Embryonic facial prominence (tissue), 1 donor: ENCODE results near the gene CAST.
"Not testable (repeated sequence)": the region's sequence is repeated elsewhere in the genome, so short reads cannot be mapped to it uniquely, and the experiment has no call there.

ENCODE experiments used
- DNase-seq: peaks from one replicate; pipeline ENCODE4 v3.0.0-alpha.2; 2016; ENCODE audit errors: extremely low spot score

Gene CAST

DNA sequence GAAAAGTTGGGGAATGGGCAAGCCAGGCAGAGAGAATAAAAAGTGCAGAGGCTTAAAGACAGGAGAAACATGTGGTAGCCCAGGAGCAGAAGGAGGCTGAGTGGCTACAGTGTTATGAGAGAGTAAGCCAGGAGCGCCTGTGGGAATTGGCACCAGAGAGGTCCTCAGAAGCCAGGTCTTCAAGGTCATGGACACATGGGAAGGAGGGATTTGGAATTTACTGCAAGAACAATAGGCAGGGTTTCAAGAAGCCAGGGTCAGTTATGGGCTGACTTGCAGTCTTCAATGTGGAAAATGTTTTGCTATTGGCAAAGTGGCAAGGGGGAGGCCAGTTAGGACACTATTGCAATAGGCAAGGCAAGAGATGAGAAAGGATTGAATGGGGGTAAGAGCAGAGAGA, 116.2 kb downstream of the CAST start:
- DNase-seq = no peak

DNA sequence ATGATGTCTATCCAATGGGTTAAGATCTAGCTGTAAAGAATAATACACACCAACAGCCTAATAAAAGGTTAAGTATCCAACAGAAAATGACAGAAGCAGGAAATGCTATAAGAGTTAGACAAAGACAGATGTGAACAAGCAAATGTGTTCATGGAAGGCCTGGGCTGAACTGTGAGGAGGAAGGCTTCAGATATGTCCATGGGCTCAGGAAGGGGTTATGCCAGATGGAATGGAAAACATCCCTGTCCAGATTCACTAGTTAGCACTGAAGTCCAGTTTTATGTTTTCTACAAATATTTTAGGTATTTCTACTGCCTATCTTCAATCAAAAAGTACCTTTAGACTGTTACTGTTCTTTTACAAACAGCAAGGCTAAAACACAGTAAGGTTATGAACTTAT, 118.5 kb downstream of the CAST start:
- no peak for DNase-seq

DNA sequence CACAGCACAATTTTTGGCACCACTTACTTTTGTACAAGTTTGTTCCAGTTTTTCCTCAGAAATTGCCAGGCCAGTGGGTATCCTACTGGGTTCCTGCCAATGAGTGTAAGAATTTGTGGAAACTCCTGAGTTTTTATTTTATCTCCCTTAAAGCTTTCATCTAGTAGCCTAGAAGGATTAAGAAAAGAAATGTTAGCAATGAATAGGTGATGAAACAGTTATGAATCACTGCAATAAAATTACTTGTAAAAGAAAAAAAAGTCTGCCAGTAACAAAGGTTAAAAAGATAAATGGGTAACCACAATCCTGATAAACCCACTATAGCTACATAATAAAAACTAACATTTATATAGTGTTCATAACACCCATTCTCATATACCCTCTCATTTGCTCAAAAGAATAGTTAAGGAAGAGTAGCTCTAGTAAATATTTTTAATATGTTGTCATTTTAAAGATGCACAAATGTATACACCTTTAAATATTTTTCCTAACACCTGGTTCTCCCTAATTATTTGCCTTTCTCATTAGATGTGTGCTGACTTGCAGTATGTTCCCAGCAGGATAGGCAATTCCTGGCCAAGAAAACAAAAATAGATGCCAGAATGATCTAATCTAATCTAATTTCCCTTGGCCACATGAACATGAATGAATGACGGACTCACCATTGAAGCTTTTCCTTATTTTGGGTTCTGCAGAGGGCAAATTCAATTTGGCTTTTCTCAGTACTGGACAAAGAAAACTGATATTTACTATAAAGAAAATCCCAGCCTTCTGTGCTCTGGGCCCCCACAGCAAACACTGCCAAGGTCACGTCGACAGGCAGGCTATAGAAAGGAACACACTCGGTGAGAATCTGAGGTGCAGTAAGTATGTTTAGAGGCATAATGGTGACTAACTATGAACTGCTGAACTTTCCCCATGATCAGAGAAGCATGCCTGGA, 119.1 kb downstream of the CAST start:
- no peak for DNase-seq

DNA sequence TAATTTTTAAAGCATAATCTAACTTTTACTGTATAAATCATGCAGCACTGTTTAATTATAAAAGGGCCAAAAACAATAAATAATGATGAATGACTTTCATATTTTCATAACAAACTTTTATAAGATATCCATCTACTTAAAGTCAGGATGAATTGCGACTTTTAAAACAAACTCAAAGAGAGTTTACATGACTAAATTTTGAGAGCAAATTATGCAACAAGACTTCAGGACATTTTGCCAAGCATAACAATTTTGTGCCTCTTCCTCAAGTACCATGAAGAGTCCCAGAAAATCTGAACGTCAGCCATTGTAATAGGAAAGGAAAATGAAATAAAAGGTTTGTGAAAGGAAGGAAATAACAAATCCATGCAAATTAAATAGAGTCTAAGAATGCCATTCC, 121.2 kb downstream of the CAST start:
- DNase-seq = no peak

DNA sequence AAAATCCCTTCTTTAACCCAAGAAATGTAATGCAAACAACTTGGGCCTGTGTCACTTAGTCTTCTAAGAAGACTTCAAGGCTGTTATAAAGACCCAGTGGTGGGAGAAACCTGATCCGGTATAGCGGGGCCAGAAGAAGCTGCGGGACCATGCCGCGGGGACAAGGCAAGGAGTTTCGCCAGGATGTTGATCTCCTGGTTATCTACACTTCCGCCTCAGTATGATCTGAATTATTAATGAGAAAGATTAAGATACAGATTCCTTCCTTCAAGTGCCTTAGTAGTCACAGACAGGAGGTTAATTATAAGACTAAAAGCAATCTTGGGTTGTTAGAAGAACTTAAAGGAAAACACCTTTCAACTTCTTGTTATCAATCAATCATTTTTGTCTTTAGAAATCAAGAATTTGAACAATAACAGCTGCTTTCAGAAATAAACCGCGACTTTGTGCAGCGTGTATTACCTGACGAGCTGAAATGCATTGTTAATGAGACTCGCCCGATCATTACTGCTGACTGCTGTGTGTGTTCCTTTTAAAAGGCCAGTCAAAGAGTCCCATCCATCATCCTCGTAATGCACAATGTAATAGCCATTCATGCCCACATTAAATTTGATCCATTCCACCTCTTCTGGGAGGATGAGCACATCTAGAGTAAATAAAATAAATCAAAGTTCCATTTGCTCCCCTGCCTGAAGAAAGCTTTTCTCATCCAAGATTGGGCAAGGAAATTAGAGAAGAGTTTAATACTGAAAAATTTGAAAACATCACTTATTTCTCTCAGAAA, 123.3 kb downstream of the CAST start:
- DNase-seq = no peak

DNA sequence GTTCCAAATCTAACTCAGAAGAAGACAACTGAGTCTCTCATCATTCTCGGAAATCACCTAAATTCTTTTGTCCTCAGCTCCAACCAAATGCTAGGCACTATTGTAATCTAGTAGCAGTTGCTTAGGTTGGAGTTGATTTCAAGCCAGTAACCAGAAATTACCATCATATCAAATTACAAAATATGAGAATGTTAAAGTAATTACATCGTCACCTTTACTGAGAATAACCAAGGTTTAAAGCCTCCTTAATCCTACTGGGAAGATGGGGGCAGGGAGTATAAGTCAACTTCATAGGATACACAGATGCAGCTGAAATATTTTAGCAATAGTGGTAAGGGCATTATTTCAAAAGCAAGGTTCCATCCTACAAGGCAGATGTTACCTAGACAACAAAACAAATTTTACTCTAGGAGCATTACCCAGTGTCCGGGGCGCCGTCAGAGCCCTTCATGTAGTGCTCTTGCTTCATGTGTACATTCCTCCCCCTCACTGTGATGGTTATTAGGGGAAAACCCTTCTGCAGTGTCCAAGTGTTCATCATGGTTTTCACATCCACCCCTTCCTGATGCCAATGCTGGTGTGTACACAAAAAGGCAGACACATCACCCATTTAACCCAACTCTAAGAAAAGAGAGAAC, 126.1 kb downstream of the CAST start:
- no peak for DNase-seq

DNA sequence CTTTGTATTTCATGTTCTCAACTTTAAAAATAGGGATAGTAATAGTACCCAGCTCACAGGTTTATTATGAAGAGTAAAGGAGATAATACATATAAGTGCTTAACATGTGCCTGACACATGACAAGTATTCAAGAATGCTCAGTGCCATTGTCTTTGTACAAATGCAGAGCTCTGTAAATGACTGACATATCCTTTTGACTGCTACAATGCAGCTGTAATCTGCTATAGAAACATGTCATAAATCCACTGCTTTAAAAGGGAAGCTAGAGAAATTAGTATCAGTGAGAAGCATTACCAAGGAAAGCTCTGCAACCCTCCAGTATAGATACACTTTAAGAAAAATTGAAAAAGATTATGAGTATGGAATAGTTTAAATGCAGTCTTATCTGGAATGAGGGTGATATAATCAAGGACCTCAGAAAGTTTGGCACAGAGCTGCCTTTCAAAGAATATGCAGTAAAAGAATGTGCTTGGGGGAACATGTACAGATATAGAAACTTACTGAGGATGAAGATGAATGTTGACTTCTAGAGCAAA, 127.7 kb downstream of the CAST start:
- DNase-seq = no peak

DNA sequence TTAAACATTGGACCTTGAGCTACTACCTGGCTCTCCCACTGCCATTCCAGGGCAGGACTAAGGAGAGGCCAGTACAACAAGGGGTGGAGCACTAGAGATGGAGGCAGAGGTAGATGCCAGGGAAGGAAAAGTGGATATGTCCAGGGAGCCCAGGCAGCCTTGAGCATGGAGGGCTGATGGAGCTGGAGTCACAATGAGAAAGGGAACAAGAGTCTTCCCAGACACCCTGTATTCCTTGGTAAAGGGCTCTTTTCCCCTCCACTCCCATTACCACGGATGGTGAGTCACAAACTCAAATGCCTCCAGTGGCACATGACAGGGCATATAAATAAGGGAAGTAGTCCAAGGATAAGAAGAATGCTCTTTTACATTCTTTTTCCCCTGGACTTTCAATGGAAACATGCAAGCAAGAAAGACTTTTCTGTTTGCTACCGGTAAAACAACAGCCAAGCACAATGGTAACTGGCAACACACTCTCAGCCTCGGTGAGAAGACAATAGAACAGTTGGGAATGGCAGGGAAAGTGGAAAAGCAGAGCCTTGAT, 128.9 kb downstream of the CAST start:
- no peak for DNase-seq

DNA sequence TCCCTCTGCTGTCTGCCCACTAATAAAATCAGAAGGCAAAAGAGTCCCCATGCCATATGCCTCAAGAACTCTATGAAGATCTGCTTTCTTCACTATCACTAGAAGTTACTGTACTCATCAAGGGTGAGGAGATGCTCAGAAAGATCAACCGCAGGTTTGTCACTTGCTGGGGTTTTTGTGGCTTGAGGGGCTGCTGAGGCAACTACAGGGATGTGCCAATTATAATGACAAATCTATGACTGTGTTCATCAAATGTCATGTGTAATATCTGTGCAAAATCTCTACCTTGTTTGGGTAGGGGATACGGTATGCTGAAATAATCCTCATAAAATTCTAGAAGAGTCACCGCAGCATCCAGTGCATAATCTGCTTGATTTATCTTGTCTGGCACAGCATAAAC, 132.6 kb downstream of the CAST start:
- no peak for DNase-seq

DNA sequence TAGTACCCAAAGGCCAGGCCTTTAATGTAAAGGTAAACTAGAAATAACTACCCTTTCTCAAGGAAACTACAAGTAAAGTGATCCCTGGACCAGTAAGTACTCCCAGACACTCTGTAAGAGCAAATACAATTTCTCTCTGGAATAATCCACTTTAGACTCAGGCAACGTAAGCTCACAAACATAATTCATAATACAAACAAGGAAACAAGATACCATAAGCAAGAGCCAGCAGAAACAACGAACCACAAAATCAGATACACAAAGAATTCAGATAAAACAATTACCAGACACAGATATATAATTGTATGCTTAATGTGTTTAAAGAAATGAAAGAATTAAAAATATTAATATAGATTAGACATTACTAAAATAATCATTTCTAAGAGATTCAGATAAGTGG, 133.4 kb downstream of the CAST start:
- no peak for DNase-seq

DNA sequence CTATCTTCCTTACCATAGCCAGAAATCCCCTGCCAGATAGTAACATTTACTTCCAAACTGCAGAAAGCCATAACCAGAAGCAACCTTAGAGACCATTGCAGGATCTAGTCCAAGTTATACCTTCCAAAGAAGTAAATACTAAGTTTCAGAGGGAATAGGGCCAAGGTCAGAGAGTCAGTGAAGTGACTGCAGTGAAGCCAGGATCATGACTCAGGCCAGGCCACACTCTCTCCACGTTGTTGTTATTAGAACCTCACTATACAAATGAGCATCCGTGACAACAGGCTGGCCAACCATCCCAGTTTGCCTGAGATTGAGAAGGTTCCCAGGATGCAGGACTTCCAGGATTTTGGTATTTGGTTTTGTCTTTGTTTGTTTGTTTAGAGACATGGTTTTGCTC, 134.3 kb downstream of the CAST start:
- no peak for DNase-seq

DNA sequence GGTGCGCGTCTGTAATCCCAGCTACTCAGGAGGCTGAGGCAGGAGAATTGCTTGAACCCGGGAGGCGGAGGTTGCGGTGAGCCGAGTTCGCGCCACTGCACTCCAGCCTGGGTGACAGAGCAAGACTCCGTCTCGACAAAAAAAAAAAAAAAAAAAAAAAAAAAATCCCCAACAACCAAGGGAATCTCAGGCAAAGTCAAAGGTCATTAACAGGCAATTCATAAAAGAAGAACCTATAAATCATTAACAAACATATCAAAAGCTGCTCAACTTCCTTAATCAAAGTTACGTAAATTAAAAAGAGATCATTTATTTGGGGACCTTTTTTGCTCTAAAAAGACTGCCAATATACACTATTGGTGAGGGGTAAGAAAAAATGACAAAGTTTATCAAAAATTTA, 139.5 kb downstream of the CAST start:
- DNase-seq = not testable (repeated sequence)

DNA sequence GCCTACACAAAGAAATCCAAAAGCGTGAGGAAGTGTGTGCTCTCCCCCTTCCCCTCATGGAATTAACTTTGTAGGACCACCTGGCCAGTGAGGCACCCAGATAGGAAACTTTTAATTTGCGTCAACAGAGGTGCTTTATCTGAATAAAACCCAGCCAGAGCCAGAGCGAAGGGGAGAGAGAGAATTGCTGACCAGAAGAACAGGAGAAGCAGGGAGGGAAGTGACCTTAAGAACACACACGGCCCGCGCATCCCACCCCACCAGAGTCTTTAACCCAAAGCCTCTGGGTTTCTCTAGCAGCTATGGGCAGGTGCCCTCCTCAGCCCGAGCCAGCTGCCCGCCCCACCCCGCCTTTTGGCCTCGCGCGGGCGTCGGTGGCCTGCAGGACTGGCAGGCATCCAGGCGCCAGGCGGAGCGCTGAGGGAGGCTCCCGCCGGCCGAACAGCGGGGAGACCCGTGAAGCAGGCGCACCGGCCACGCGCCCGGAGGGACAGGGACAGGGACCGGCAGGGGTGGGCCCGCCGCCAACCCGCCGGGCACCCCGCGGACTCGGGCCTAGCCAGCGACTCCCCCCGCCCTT, 145.0 kb downstream of the CAST start:
- no peak for DNase-seq

DNA sequence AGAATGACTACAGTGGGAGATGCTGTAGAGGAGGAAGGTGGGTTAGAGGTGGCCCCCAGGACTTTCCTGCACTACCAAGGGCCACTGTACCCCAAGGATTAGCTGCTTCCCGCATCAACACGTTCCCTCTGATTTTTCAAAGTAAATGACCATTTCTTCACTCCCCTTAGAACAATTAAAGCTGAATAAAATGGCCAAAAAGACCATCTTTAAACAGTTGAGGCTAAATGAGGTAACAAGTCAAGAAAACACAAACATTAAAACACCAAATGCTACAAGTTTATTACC, 146.3 kb downstream of the CAST start:
- no peak for DNase-seq

DNA sequence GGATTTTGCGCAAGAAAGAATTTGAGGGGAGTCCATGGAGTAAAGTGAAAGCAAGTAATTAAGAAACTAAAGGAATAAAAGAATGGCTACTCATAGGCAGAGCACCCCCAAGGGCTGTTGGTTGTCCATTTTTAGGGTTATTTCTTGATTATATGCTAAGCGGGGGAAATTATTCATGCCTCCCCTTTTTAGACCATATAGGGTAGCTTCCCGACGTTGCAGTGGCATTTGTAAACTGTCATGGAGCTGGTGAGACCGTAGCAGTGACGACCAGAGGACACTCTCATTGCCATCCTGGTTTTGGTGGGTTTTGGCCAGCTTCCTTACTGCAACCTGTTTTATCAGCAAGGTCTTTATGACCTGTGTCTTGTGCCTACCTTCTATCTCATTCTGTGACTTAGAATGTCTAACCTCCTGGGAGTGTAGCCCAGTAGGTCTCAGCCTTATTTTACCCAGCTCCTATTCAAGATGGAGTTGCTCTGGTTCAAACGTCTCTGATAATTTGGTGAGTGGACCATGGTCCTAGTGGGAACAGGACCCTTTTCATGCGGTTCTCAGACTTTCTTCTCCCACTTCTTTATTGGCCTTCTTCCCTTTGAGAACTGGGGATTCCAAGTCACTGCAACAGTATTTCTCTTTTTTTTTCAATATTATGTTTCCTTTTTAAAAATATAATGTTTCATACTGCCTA, 146.8 kb downstream of the CAST start:
- no peak for DNase-seq

DNA sequence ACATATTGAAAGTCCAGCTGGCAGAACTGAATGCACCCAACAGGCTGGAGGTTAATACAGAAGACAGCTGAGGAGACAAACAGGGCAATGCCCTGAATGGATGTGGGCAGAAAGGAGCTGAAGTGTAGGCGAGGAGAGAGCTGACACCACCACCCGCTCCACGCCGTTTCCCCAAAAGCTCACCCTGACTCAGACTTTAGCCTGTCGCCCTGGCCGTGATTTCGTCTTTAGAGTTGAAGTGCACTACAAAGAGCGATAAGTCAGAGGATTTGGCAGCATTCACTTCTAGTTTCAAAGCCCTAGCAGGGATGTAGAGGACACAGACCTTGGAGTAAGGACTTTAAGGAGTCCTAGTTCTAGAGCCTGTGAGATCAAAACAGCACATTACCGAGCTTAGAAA, 147.7 kb downstream of the CAST start:
- no peak for DNase-seq

DNA sequence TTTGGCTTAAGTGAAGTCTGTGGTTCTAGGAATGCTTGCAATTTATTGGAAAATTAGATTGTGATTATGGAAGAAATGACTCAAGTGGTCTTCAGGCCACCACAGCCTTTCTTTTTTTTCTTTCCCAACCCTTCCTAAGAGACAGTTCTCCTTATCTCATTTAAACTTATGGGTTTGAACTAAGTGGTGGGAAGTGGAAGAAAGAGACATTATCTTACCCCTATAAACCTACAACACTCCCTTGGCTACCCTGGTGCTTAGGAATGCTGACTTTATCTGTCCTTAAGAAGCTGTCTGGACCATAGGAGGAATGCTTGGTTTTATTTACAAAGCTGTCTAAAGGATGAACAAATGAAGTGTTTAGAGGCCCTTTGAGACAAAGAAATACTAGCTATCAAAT, 150.7 kb downstream of the CAST start:
- no peak for DNase-seq

DNA sequence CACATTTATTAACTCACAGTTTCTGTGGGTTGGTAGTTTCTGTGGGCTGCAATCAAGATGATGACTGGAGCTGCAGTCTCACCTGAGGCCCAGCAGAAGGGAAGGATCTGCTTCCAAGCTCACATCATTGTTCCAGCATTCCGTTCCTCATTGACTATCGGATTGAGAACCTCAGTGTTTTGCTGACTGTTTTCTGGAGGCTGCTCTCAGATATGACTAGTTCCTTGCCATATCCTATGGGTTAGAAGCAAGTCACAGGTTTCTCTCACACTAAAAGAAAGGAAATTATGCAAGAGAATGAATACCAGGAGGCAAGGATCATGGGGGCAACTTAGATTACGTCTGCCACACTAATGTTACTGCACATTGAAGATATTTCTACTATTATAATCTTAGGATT, 151.9 kb downstream of the CAST start:
- no peak for DNase-seq

DNA sequence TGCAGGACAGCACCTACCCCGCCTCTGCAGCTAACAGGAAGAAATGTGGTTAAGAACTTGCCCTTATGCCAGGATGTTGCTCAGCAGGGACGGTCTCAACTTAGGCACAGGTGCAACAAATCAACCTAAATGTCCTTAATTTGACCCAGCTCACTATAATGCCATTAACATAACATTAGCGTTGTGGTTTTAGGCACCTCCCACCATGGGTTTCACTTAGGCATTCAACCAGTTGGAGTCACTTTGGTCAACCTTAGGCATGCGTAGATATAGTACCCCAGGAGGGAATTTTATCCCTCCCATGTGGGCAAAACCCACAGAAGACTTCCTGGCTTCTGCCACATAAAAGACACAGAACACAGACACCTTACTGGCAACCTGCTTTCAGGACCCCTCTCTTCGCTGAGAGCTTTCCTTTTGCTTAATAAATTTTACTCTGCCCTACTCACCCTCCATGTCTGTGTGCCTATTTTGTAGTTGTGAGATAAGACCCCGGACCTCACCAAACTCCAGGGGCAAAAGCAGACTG, 154.3 kb downstream of the CAST start:
- no peak for DNase-seq

DNA sequence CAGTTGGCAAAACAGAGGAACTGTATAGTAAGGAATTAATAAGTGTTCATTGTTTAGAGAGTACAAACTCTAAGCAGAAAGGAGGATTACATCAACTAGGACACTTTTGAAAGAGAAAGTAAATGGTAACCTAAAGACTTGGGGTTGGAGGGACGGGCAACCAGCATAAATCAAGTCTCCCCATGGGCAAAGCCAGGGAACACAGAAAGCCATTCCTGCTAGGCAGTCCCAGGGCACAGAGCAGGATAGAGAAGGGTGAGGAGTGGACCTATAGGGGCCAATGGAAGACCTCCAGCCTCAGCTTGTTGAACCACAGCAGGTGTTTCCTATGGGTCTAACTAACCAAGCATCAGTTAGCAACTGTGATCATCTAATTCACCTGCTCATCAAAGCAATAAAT, 154.8 kb downstream of the CAST start:
- DNase-seq = no peak

DNA sequence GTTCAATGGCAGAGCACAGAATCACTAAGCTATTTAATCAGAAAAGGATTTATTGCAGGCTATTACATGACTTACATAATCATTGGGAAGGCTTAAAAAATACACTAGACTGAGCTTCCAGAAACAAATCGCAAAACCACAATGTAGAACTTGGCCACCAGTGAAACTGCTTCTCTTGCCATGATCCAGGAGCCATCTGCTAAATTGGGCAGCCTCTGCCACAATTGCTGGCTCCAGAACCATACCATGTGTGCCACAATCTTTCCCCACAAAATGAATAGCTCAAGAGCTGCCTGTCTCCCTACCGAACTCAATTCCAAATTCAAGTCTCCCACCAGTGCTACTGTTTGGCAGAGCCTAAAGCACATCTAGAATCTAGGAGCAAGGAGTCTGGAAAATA, 155.3 kb downstream of the CAST start:
- no peak for DNase-seq
